KOPT-K1 (cell line): ENCODE data around the gene SPATA17.

Source experiments
- H3K27ac ChIP-seq: fragments of 200-600 bp; sonication (generic); 2 replicates; pipeline ENCODE4 v1.5.1; 2016; ENCODE audit warnings: antibody characterized with exemption, mild to moderate bottlenecking, low read depth, low read length; ENCODE audit not compliant: poor library complexity, severe bottlenecking
- H3K36me3 ChIP-seq: fragments of 200-600 bp; sonication (generic); 2 replicates; pipeline ENCODE4 v1.5.1; 2017; ENCODE audit warnings: antibody characterized with exemption, mild to moderate bottlenecking, low read length, moderate library complexity; ENCODE audit not compliant: insufficient read depth
- H3K9me3 ChIP-seq: fragments of 200-600 bp; sonication (generic); 2 replicates; pipeline ENCODE4 v1.5.1; 2017; ENCODE audit warnings: antibody characterized with exemption, low read length, mild to moderate bottlenecking; ENCODE audit not compliant: insufficient read depth, poor library complexity, severe bottlenecking

Gene SPATA17

GRCh38 chr1:217857061-217857460 lies 225.9 kb downstream of the SPATA17 start:
- H3K36me3 ChIP-seq, result no peaks in the 10 kb centered on the region
- no peaks in the 10 kb centered on the region for H3K9me3 ChIP-seq
- no peak overlapping the region for H3K27ac ChIP-seq

GRCh38 chr1:217861658-217862057 lies 230.5 kb downstream of the SPATA17 start:
- no peak overlapping the region for H3K27ac ChIP-seq
- no peaks in the 10 kb centered on the region for H3K36me3 ChIP-seq
- H3K9me3 ChIP-seq, result no peaks in the 10 kb centered on the region

- Histone ChIP-seq H3K9me3 (no peaks in the 10 kb centered on the region), H3K27ac (no peak overlapping the region), H3K36me3 (no peaks in the 10 kb centered on the region)
These were observed 236.4 kb downstream of the SPATA17 start for GRCh38 chr1:217867446-217867995.

- H3K36me3 ChIP-seq, result no peaks in the 10 kb centered on the region
- H3K27ac ChIP-seq, result no peak overlapping the region
- H3K9me3 ChIP-seq, result no peaks in the 10 kb centered on the region
These were observed 240.8 kb downstream of the SPATA17 start for GRCh38 chr1:217871955-217872354.

GRCh38 chr1:217875229-217875628 lies 244.1 kb downstream of the SPATA17 start:
- H3K9me3 ChIP-seq, result no peaks in the 10 kb centered on the region
- H3K27ac ChIP-seq, result no peak overlapping the region
- no peaks in the 10 kb centered on the region for H3K36me3 ChIP-seq

GRCh38 chr1:217876401-217876800 lies 245.3 kb downstream of the SPATA17 start:
- no peak overlapping the region for H3K27ac ChIP-seq
- no peaks in the 10 kb centered on the region for H3K36me3 ChIP-seq
- H3K9me3 ChIP-seq, result no peaks in the 10 kb centered on the region

GRCh38 chr1:217876896-217877295 lies 245.8 kb downstream of the SPATA17 start:
- H3K9me3 ChIP-seq, result no peaks in the 10 kb centered on the region
- H3K36me3 ChIP-seq, result no peaks in the 10 kb centered on the region
- no peak overlapping the region for H3K27ac ChIP-seq

GRCh38 chr1:217881131-217881543 lies 250.0 kb downstream of the SPATA17 start:
- Histone ChIP-seq H3K27ac (no peak overlapping the region), H3K9me3 (peaks cover 4% of the 10 kb centered on the region), H3K36me3 (no peaks in the 10 kb centered on the region)

- Histone ChIP-seq H3K36me3 (no peaks in the 10 kb centered on the region), H3K9me3 (peaks cover 4% of the 10 kb centered on the region), H3K27ac (no peak overlapping the region)
These were observed 250.6 kb downstream of the SPATA17 start for GRCh38 chr1:217881607-217882332.

GRCh38 chr1:217885181-217885580 lies 254.0 kb downstream of the SPATA17 start:
- Histone ChIP-seq H3K9me3 (peaks cover 4% of the 10 kb centered on the region), H3K27ac (no peak overlapping the region), H3K36me3 (no peaks in the 10 kb centered on the region)

- Histone ChIP-seq H3K36me3 (no peaks in the 10 kb centered on the region), H3K9me3 (peaks cover 4% of the 10 kb centered on the region), H3K27ac (no peak overlapping the region)
These were observed 257.2 kb downstream of the SPATA17 start for GRCh38 chr1:217888328-217888727.

- Histone ChIP-seq H3K9me3 (no peaks in the 10 kb centered on the region), H3K36me3 (no peaks in the 10 kb centered on the region), H3K27ac (no peak overlapping the region)
These were observed 258.3 kb downstream of the SPATA17 start for GRCh38 chr1:217889401-217889800.

GRCh38 chr1:217891966-217892365 lies 260.8 kb downstream of the SPATA17 start:
- Histone ChIP-seq H3K27ac (no peak overlapping the region), H3K9me3 (no peaks in the 10 kb centered on the region)

GRCh38 chr1:217892750-217893149 lies 261.6 kb downstream of the SPATA17 start:
- no peaks in the 10 kb centered on the region for H3K9me3 ChIP-seq
- H3K36me3 ChIP-seq, result no peaks in the 10 kb centered on the region
- no peak overlapping the region for H3K27ac ChIP-seq

More at GRCh38 chr1:217891966-217892365, 260.8 kb downstream of the SPATA17 start:
- no peaks in the 10 kb centered on the region for H3K36me3 ChIP-seq

- Histone ChIP-seq H3K27ac (no peak overlapping the region), H3K9me3 (no peaks in the 10 kb centered on the region), H3K36me3 (no peaks in the 10 kb centered on the region)
These were observed 264.7 kb downstream of the SPATA17 start for GRCh38 chr1:217895841-217896240.

GRCh38 chr1:217896490-217896889 lies 265.3 kb downstream of the SPATA17 start:
- no peaks in the 10 kb centered on the region for H3K36me3 ChIP-seq
- H3K27ac ChIP-seq, result no peak overlapping the region
- no peaks in the 10 kb centered on the region for H3K9me3 ChIP-seq
